AG08395 (cell line): ENCODE measurements around the gene DAW1.
"Not testable (repeated sequence)": the region's sequence is repeated elsewhere in the genome, so short reads cannot be mapped to it uniquely, and the experiment has no call there.

ENCODE experiments used
- DNase-seq: peaks from one replicate; pipeline ENCODE4 v3.0.0; 2012; ENCODE audit warnings: mixed read lengths, low spot score

DAW1 gene

DNA sequence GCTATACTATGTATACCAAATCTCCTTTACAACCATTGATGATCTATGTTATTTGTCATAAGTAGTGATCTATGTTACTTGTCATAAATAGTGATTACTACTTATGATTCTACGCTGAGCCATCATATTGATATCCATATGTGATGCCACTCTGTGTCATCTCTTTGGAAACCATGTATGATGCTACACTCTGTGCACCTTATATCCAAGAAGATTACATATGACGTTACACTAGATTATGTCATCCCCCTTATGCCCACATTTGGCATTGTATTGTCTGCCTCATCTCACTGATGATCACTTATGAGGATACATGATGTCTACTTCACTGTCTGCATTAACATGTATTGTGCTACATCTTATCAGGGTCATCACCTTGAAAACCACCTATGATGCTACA, 42.9 kb downstream of the DAW1 start:
- DNase-seq: no peak

DNA sequence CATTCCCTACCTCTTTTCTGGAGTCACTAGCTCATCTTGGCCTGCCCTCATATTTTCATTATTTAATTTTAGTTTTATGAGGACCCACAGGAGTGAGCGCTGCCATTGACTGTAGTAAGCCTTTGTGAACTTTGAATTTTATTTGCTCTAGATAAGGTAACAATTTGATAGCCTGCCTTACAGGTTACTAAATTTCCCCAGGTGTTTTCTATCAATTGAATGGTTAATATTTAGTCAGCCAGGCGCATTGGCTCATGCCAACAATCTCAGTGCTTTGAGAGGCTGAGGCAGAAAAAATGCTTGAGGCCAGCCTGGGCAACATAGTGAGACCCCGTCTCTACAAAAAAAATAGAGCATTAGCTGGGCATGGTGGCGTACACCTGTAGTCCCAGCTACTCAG, 50.2 kb downstream of the DAW1 start:
- no peak for DNase-seq

DNA sequence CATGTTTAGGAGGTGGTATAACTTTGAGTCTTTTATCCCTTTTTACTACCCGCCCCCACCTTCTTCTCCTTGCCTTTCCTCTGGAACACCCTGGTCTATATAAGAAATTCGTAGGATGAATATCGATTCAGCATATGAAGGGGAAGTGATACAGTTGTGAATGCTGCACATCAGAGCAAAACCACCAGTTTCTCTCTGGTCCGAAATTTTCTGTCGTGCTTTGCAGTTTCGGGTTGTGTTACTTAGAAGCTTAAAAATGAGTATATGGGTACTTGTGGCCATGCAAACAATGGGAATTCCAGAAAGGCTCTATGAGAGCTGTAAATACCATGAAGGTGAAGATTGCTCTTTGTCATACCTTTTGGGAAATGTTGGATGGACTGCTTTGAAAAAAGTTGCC, 60.6 kb downstream of the DAW1 start:
- DNase-seq: no peak

DNA sequence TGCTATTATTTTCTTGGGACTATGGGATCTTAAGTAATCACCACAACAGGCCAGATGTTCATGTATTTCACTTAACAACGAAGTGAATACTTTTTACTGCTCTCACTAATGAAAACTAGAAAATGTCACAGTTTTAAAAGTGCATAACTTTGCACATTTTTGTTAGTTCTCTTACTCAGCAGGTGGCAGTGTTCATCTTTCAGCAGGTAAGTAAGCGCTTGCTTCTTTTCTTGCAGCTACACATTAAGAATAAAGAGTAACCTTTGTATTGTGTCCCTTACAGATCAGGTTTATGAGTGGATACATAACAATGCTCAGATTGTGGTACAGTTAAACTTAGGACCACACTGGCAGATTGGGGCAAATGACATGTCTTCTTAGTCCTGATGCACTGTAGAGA, 61.0 kb downstream of the DAW1 start:
- no peak for DNase-seq

DNA sequence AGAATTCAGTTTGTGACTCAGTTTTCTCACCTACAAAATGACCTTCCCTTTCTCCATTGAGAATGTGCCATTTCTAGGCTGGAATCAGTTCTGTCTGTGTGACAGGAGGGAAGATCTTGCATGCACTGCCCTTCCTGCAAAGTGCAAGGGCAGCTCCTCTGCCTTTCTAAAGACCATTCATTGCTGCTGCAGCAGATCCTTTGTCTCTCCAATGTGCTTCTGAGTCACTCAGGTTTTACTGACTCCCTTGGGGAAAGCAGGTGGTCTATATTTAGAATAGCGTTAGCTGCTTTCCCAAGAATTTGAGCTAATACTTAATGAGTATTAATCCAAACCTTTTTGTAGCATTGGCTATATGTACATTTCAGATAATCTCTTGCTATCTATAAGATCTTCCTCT, 62.5 kb downstream of the DAW1 start:
- DNase-seq: no peak

DNA sequence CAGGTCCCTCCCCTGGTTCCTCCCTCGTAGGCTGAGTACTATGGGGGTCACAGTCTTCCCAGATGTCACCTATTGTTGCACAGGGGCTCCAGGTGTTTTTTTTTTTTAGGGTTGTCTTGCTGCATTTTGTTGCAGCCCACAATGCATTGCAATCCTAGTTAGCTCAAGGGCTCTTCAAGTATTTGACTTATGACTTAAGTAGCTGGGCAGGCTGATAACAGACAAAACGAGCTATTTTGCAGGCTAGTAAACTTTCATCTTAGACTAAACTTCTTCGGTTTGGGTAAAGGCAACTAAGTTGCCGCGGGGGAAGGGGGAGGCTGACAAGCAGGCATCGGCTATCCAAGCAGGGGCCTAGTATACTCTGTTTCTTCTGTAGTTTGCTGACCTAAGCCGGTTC, 64.8 kb downstream of the DAW1 start:
- not testable (repeated sequence) for DNase-seq

DNA sequence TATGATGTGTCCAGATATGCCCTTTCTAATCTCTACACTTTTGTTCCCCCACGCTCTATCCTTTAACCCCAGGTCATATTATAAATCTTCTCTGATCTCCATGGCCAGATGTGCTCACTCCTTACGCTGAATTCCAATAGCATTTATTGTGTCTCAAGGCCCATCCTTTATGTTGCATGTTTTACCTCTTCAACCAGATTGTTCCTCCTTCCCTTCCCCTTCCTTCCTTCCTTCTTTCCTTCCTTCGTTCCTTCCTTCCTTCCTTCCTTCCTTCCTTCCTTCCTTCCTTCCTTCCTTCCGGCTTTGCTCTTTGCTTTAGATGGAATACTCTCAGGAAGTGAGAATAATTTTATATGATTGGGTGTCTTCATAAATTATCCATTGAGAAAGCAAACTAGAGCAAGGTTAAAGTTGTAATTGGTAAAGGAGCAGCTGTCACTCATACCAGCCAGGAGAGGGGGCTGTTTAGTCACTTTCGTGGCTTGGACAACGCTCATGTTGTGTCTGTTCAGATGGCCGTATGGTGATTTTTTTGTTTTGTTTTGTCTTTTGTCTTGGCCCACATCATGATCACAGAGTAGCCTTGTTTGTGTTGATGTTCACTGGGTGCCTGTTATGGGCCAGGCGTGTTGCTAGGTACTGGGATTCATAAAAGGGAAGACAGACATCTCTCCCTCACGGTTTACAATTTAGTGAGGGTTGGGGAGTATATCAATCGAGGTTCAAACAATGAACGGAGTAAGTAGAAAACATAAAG, 68.0 kb downstream of the DAW1 start:
- DNase-seq: peak; percentile 5

DNA sequence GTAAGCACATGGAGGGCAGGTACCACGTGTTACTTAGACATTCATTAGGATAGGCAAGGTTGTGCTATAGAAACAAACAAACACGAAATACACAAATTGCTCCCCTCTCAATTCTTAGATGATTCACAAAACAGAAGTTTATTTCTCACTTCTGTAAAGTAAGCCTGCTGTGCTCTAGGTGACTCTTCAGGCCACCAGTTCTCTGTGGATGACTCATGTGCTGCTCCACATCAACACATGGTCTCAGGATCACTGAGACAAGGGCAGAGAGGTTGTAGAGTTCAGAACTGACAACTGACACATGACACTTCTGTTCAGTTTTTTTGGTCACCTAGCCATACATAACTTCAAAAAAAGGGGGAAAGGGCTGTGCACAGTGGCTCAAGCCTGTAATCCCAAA, 70.6 kb downstream of the DAW1 start:
- DNase-seq: no peak

DNA sequence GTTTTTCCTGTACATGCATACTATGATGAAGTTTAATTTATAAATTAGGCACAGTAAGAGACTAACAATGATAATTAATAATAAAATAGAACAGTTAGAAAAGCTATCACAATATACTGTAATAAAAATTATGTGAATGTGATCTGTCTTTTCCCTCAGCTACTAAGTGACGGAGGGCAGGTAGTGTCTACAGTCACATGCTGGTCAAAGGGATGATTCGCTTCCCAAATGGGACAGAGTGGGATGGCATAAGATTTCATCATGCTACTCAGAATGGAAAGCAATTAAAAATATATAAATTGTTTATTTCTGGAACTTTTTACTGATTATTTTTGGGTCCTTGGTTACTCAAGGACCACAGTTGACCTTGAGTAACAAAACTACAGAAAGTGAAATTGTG, 71.5 kb downstream of the DAW1 start:
- DNase-seq: no peak

DNA sequence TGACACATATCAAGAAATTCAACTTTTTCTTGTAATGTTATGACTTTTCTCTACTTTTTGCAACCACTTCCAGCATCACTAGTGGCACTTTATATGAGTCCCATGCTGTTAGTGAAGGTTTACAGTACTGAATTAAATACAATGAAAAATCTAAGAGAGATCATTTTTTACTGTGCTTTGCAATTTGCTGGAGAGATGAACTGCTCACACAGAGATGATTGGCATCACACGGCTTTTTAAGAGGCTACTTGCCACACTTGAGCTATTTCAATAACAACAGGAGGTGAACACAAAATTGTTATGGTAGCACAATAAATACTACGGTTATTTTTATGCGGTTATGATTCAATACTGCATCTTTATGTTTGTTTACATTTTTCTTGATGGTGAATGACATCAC, 88.9 kb downstream of the DAW1 start:
- DNase-seq: no peak

DNA sequence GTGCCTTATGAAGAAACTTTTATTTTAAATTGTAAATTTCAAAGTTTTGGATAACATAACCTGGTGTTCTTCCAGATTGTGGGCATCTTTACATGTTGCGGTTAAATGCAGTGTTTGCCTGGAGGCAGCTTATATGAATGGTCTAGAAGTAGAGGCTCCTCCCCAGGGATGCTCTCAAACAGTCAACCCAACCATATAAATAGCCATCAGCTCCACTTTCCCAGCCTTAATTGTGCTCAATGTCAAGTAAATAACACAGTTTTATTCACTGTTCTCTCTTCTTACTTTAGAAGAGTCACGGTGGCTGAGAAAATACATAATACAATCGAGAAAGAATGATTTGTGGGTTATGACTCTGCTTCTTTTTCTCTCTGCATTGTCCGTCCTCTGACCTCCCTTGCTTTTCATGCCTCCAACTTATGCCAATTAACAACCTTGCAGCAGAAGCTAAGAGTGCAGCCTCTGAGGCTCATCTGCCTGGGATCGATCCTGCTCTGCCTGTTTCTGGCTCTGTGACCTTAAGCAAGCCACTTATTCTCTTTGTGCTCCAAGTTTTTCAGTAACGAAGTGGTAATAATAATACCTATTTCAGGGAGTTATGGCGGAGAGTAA, 100.3 kb downstream of the DAW1 start:
- DNase-seq: no peak

DNA sequence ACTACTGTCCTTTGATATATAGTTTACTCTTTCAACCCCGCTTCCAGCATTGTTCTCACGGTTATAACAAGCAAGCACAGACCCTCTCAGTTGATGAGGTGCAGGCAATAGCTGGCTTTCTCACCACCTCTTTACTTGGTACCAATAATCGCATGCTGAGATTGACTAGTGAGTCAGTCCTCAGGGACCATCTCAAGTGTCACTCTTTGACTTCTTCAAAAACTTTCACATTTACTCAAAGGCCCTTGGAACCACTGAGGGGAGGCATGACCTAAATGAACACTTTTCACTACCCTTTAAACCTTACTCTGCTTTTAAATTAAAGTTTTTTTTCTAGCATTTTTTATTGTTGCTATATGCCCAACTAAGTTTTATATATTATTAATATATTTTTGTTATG, 101.8 kb downstream of the DAW1 start:
- DNase-seq: no peak
